ENCODE data around the gene NEK1. TPM values are rescaled to one million over a fixed set of nuclear protein-coding genes. Genes with fewer than 3 reads are reported as not detected.

Gene NEK1
- total and polyA plus RNA-seq, 2 of the 13 experiments (the other 11 are each of a cell fraction or from before 2014, with no cell fraction given) = 2.9 to 5.4 TPM

DNA sequence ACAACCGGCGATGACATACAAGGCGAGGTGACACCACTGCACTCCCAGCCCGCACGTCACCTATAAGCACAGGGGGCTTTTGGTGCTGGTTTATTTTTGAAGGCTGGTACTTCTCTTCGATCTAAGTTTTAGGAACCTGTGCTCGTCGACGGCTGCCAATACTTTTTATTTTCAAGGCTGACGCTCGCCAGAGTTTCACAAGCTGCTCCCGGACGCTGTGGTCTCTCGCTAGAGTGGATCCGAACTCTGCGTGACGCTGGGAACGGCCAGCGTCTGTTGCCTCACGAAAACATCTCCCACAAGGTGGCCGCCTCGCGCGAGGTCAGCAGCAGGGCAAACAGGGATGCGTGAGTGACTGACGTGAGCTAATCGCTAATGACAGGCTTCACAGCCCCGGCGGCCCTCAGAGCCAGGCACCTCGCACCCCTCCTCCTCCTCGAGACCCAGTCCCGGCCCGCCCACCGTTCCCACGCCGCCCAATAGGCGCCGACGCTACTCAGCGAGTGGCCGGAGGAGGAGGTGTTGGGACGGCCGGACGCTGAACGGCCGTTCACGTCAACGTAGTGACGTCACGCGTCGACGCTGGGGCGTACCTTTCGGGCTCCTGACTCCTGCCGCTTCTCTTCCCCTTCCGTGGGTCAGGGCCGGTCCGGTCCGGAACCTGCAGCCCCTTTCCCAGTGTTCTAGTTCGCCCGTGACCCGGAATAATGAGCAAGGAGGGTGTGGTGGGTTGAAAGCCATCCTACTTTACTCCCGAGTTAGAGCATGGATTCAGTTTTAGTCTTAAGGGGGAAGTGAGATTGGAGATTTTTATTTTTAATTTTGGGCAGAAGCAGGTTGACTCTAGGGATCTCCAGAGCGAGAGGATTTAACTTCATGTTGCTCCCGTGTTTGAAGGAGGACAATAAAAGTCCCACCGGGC lies 7.8 kb upstream of the NEK1 start, which contains the start of gene CLCN3 (continued):
- peak; percentile 98 for TF ChIP-seq ATF7 (IDR thresholded peaks at IDR 0.05)
- TF ChIP-seq ATF7 (CRISPR knock-in tag; IDR thresholded peaks at IDR 0.05) = peak; percentile 91
- TF ChIP-seq ZIK1 (CRISPR knock-in tag; IDR thresholded peaks at IDR 0.05; ENCODE audit: borderline replicate concordance, low read depth) = 0 out of 2 replicates have a peak, but pooled peaks have one; percentile 62
- TF ChIP-seq, protein P1, sequence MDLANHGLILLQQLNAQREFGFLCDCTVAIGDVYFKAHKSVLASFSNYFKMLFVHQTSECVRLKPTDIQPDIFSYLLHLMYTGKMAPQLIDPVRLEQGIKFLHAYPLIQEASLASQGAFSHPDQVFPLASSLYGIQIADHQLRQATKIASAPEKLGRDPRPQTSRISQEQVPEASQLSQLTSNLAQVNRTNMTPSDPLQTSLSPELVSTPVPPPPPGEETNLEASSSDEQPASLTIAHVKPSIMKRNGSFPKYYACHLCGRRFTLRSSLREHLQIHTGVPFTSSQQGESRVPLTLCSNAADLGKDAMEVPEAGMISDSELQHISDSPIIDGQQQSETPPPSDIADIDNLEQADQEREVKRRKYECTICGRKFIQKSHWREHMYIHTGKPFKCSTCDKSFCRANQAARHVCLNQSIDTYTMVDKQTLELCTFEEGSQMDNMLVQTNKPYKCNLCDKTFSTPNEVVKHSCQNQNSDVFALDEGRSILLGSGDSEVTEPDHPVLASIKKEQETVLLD (CRISPR knock-in tag; IDR thresholded peaks at IDR 0.05; ENCODE audit: low read depth) = no peak
- no peak; the same call in 1 of the 2 replicates for TF ChIP-seq EED (CRISPR knock-in tag; IDR thresholded peaks at IDR 0.05)
- TF ChIP-seq ARNT (IDR thresholded peaks at IDR 0.05) = no peak
- no peak for TF ChIP-seq REL (CRISPR knock-in tag; conservative IDR thresholded peaks at IDR 0.05)
- peak; percentile 73; the same call in 1 of the 2 replicates for TF ChIP-seq ZNF776 (CRISPR knock-in tag; IDR thresholded peaks at IDR 0.05)
- TF ChIP-seq, protein P2, sequence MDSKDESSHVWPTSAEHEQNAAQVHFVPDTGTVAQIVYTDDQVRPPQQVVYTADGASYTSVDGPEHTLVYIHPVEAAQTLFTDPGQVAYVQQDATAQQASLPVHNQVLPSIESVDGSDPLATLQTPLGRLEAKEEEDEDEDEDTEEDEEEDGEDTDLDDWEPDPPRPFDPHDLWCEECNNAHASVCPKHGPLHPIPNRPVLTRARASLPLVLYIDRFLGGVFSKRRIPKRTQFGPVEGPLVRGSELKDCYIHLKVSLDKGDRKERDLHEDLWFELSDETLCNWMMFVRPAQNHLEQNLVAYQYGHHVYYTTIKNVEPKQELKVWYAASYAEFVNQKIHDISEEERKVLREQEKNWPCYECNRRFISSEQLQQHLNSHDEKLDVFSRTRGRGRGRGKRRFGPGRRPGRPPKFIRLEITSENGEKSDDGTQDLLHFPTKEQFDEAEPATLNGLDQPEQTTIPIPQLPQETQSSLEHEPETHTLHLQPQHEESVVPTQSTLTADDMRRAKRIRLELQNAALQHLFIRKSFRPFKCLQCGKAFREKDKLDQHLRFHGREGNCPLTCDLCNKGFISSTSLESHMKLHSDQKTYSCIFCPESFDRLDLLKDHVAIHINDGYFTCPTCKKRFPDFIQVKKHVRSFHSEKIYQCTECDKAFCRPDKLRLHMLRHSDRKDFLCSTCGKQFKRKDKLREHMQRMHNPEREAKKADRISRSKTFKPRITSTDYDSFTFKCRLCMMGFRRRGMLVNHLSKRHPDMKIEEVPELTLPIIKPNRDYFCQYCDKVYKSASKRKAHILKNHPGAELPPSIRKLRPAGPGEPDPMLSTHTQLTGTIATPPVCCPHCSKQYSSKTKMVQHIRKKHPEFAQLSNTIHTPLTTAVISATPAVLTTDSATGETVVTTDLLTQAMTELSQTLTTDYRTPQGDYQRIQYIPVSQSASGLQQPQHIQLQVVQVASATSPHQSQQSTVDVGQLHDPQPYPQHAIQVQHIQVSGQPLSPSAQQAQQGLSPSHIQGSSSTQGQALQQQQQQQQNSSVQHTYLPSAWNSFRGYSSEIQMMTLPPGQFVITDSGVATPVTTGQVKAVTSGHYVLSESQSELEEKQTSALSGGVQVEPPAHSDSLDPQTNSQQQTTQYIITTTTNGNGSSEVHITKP (CRISPR knock-in tag; IDR thresholded peaks at IDR 0.05; ENCODE audit: low read depth) = no peak
- TF ChIP-seq SETDB1 (CRISPR knock-in tag; IDR thresholded peaks at IDR 0.05; ENCODE audit: borderline replicate concordance) = no peak
- no peak for TF ChIP-seq ZNF878 (CRISPR knock-in tag; IDR thresholded peaks at IDR 0.05)
- TF ChIP-seq, protein P3, sequence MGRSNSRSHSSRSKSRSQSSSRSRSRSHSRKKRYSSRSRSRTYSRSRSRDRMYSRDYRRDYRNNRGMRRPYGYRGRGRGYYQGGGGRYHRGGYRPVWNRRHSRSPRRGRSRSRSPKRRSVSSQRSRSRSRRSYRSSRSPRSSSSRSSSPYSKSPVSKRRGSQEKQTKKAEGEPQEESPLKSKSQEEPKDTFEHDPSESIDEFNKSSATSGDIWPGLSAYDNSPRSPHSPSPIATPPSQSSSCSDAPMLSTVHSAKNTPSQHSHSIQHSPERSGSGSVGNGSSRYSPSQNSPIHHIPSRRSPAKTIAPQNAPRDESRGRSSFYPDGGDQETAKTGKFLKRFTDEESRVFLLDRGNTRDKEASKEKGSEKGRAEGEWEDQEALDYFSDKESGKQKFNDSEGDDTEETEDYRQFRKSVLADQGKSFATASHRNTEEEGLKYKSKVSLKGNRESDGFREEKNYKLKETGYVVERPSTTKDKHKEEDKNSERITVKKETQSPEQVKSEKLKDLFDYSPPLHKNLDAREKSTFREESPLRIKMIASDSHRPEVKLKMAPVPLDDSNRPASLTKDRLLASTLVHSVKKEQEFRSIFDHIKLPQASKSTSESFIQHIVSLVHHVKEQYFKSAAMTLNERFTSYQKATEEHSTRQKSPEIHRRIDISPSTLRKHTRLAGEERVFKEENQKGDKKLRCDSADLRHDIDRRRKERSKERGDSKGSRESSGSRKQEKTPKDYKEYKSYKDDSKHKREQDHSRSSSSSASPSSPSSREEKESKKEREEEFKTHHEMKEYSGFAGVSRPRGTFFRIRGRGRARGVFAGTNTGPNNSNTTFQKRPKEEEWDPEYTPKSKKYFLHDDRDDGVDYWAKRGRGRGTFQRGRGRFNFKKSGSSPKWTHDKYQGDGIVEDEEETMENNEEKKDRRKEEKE (IDR thresholded peaks at IDR 0.05) = no peak
- no peak for TF ChIP-seq LCORL (IDR thresholded peaks at IDR 0.05)
- TF ChIP-seq LCORL (CRISPR knock-in tag; IDR thresholded peaks at IDR 0.05) = peak; percentile 78
- TF ChIP-seq DMAP1 (CRISPR knock-in tag; IDR thresholded peaks at IDR 0.05) = peak; percentile 58; the same call in 1 of the 2 replicates
- no peak for TF ChIP-seq SOX13 (IDR thresholded peaks at IDR 0.05)
- TF ChIP-seq SOX13 (CRISPR knock-in tag; conservative IDR thresholded peaks at IDR 0.05 in 1 of 2, IDR thresholded peaks at IDR 0.05 in 1 of 2) = peak in 1 of 2 experiments; percentile 34; a peak in 2 of 4 replicates
- peak; percentile 52 for TF ChIP-seq GATAD2A (CRISPR knock-in tag; IDR thresholded peaks at IDR 0.05)
- peak; percentile 91 for TF ChIP-seq TAF1 (CRISPR knock-in tag; IDR thresholded peaks at IDR 0.05)
- 0 out of 2 replicates have a peak, but pooled peaks have one; percentile 42 for TF ChIP-seq IRX3 (CRISPR knock-in tag; IDR thresholded peaks at IDR 0.05; ENCODE audit: borderline replicate concordance, low read depth)
- peak; percentile 92 for TF ChIP-seq KMT2B (CRISPR knock-in tag; IDR thresholded peaks at IDR 0.05)
- TF ChIP-seq, protein P4, sequence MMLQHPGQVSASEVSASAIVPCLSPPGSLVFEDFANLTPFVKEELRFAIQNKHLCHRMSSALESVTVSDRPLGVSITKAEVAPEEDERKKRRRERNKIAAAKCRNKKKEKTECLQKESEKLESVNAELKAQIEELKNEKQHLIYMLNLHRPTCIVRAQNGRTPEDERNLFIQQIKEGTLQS (CRISPR knock-in tag; IDR thresholded peaks at IDR 0.05) = peak; percentile 23; the same call in 1 of the 2 replicates

Data from HepG2 (cell line).